OCI-LY1 (cell line): ENCODE measurements around the gene MPV17L2.

ENCODE experiments used
- H2AFZ ChIP-seq: fragments of 200-600 bp; sonication (generic), shearing (Covaris generic); 2 replicates; pipeline ENCODE4 v1.6.0; 2014; ENCODE audit warnings: antibody characterized with exemption, mild to moderate bottlenecking, low read length
- H3F3A ChIP-seq: fragments of 200-600 bp; sonication (generic), shearing (Covaris generic); 2 replicates; pipeline ENCODE4 v1.6.0; 2014; ENCODE audit warnings: mild to moderate bottlenecking, antibody characterized with exemption, low read length, moderate library complexity; ENCODE audit not compliant: insufficient read depth
- H3K27ac ChIP-seq: fragments of 200-600 bp; sonication (generic); 2 replicates; pipeline ENCODE4 v1.5.1; 2014; ENCODE audit warnings: low read length, mixed run types, mild to moderate bottlenecking, low read depth; ENCODE audit not compliant: poor library complexity, severe bottlenecking
- H3K27me3 ChIP-seq: fragments of 200-600 bp; sonication (generic); 2 replicates; pipeline ENCODE4 v1.6.0; 2014; ENCODE audit warnings: antibody characterized with exemption, mild to moderate bottlenecking, low read length, moderate library complexity; ENCODE audit not compliant: insufficient read depth
- H3K36me3 ChIP-seq: fragments of 200-600 bp; sonication (generic); 2 replicates; pipeline ENCODE4 v1.6.1; 2014; ENCODE audit warnings: mild to moderate bottlenecking, antibody characterized with exemption, low read length, moderate library complexity, mixed read lengths; ENCODE audit not compliant: insufficient read depth
- H3K4me1 ChIP-seq: fragments of 200-600 bp; sonication (generic); 2 replicates; pipeline ENCODE4 v1.5.1; 2014; ENCODE audit warnings: mild to moderate bottlenecking, low read length, moderate library complexity; ENCODE audit not compliant: insufficient read depth, severe bottlenecking
- H3K4me2 ChIP-seq: fragments of 200-600 bp; sonication (generic), shearing (Covaris generic); 2 replicates; pipeline ENCODE4 v1.6.1; 2014; ENCODE audit warnings: low read length
- H3K4me3 ChIP-seq: fragments of 200-600 bp; sonication (generic); 2 replicates; pipeline ENCODE4 v1.5.1; 2014; ENCODE audit warnings: low read length, low read depth, mild to moderate bottlenecking, mixed read lengths; ENCODE audit not compliant: poor library complexity, severe bottlenecking
- H3K79me2 ChIP-seq: fragments of 200-600 bp; shearing (Covaris generic); 2 replicates; pipeline ENCODE4 v1.6.1; 2016; ENCODE audit warnings: mixed run types, low read length, mixed read lengths; ENCODE audit not compliant: insufficient read depth
- H3K9ac ChIP-seq: fragments of 200-600 bp; sonication (generic), shearing (Covaris generic); 2 replicates; pipeline ENCODE4 v1.6.1; 2014; ENCODE audit warnings: mild to moderate bottlenecking, low read length, mixed read lengths
- H3K9me2 ChIP-seq: fragments of 200-600 bp; sonication (generic), shearing (Covaris generic); 2 replicates; pipeline ENCODE4 v1.6.1; 2014; ENCODE audit warnings: low read depth, mild to moderate bottlenecking, low read length, mixed read lengths
- H3K9me3 ChIP-seq: fragments of 200-600 bp; shearing (Covaris generic); 2 replicates; pipeline ENCODE4 v1.6.1; 2014; ENCODE audit warnings: low read length, mixed read lengths
- H4K20me1 ChIP-seq: fragments of 200-600 bp; sonication (generic), shearing (Covaris generic); 2 replicates; pipeline ENCODE4 v1.6.0; 2016; ENCODE audit warnings: mild to moderate bottlenecking, low read length; ENCODE audit not compliant: insufficient read depth
- CTCF ChIP-seq: fragments of 200-600 bp; sonication (generic), shearing (Covaris generic); IDR thresholded peaks from 2 replicates; pipeline ENCODE4 v1.5.1; 2017; ENCODE audit warnings: mild to moderate bottlenecking, antibody characterized with exemption, low read length, moderate library complexity, mixed read lengths
- EZH2 ChIP-seq: fragments of 200-600 bp; sonication (generic), shearing (Covaris generic); IDR thresholded peaks from 2 replicates; pipeline ENCODE4 v1.8.0; 2017; ENCODE audit warnings: borderline replicate concordance, mixed run types, mild to moderate bottlenecking, antibody characterized with exemption, low read length, moderate library complexity, mixed read lengths

The MPV17L2 gene

DNA sequence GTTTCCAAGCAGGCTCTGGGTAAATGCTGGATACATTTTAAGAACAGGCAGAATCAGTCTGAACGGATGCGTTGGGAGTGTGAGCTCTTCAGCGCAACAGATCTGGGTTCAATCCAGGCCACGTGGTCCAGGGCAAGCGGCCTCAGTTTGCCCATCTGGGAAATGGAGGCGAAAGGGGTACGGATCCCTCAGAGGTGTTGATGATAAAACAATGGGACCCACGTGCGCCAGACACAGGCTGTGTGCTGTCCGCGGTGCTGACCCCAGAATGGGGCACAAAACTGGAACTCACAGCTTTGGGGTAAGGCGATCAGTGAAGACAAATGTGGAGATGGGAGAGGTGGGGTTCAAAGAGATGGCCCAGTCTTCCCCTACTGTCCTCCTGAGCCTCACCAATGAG lies 46.3 kb downstream of the MPV17L2 start:
- H3K9ac ChIP-seq: no peak overlapping the region
- no peaks in the 10 kb centered on the region for H3F3A ChIP-seq
- H3K4me2 ChIP-seq: no peak overlapping the region
- no peaks in the 10 kb centered on the region for H3K27me3 ChIP-seq
- TF ChIP-seq EZH2: no peak
- no peak for TF ChIP-seq CTCF
- H3K27ac ChIP-seq: no peak overlapping the region
- no peak overlapping the region for H3K4me3 ChIP-seq
- H3K4me1 ChIP-seq: no peaks in the 10 kb centered on the region
- no peaks in the 10 kb centered on the region for H4K20me1 ChIP-seq
- no peaks in the 10 kb centered on the region for H3K9me3 ChIP-seq
- H3K36me3 ChIP-seq: peaks cover 5% of the 10 kb centered on the region; the same call in 1 of the 2 replicates
- H3K79me2 ChIP-seq: peaks cover 65% of the 10 kb centered on the region
- H3K9me2 ChIP-seq: no peaks in the 10 kb centered on the region
- H2AFZ ChIP-seq: no peak overlapping the region

DNA sequence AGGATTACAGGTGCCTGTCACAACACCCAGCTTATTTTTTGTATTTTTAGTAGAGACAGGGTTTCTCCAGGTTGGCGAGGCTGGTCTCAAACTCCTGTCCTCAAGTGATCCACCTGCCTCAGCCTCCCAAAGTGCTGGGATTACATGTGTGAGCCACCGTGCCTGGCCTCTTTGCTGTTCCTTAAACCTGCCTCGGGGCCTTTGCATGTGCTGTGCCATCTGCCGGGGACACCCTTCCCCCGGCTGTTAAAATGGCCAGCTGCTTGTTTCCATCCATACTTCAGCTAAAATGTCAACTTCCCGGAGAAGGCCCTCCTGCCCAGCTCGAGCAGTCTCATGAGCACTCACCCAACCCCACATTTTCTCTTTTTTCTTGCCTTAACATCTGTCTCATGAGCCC lies 52.3 kb downstream of the MPV17L2 start:
- Histone ChIP-seq H4K20me1 (no peaks in the 10 kb centered on the region), H3K27ac (no peak overlapping the region), H3K4me2 (no peak overlapping the region), H3K36me3 (peaks cover 27% of the 10 kb centered on the region), H3K79me2 (peaks cover 37% of the 10 kb centered on the region), H3K27me3 (no peaks in the 10 kb centered on the region), H3K4me3 (no peak overlapping the region), H3K4me1 (no peaks in the 10 kb centered on the region), H3F3A (no peaks in the 10 kb centered on the region), H2AFZ (no peak overlapping the region), H3K9me3 (no peaks in the 10 kb centered on the region), H3K9me2 (no peaks in the 10 kb centered on the region), H3K9ac (no peak overlapping the region)
- no peak for TF ChIP-seq EZH2
- TF ChIP-seq CTCF: no peak
